ENCODE results near the gene CDH23. TPM values are rescaled to one million over a fixed set of nuclear protein-coding genes. Genes with fewer than 3 reads are reported as not detected.

CDH23 gene
- total RNA-seq, 1 experiment from 2014 or later, result 0.34 TPM

GRCh38 chr10:71457908-71458307 is 61.2 kb downstream of the CDH23 start:
- H3K4me3 Mint-ChIP-seq (ENCODE audit: unreplicated experiment), result no peak overlapping the region
- H3K27me3 Mint-ChIP-seq (ENCODE audit: insufficient read depth, unreplicated experiment), result peaks cover 25% of the 10 kb centered on the region
- Histone ChIP-seq H3K4me1 (no peaks in the 10 kb centered on the region), H3K36me3 (ENCODE audit: control insufficient read depth, insufficient read depth, low read length) (no peaks in the 10 kb centered on the region), H3K9me3 (no peaks in the 10 kb centered on the region), H3K4me3 (ENCODE audit: low read depth, low read length) (no peak overlapping the region), H3K27me3 (replicated peaks; ENCODE audit: control insufficient read depth, insufficient read depth, low read length) (peaks cover 3% of the 10 kb centered on the region; the same call in 1 of the 2 replicates)
- ChIA-PET CTCF (interaction anchor here (0.6 kb wide), 1 partner anchor 213 kb away, joined by 9 read pairs; no protein-coding TSS in a partner anchor), POLR2A (no interaction called here)
- DNase-seq, result no peak
- no peak overlapping the region for H3K27ac Mint-ChIP-seq (ENCODE audit: unreplicated experiment)
- TF ChIP-seq, protein P1, sequence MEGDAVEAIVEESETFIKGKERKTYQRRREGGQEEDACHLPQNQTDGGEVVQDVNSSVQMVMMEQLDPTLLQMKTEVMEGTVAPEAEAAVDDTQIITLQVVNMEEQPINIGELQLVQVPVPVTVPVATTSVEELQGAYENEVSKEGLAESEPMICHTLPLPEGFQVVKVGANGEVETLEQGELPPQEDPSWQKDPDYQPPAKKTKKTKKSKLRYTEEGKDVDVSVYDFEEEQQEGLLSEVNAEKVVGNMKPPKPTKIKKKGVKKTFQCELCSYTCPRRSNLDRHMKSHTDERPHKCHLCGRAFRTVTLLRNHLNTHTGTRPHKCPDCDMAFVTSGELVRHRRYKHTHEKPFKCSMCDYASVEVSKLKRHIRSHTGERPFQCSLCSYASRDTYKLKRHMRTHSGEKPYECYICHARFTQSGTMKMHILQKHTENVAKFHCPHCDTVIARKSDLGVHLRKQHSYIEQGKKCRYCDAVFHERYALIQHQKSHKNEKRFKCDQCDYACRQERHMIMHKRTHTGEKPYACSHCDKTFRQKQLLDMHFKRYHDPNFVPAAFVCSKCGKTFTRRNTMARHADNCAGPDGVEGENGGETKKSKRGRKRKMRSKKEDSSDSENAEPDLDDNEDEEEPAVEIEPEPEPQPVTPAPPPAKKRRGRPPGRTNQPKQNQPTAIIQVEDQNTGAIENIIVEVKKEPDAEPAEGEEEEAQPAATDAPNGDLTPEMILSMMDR (IDR thresholded peaks at IDR 0.05; ENCODE audit: insufficient read depth in 1 of 2, low read depth in 1 of 2, low read length in 1 of 2, severe bottlenecking in 1 of 2, unreplicated experiment in 1 of 2), result no peak
- intact Hi-C loops (cut with micrococcal nuclease; ENCODE audit: unreplicated experiment), result no loop called here
- H3K4me1 Mint-ChIP-seq (ENCODE audit: low read depth, unreplicated experiment), result no peaks in the 10 kb centered on the region
- no TSS peak for BruUV-seq (replicated peaks)
- H3K9me3 Mint-ChIP-seq (ENCODE audit: unreplicated experiment), result no peaks in the 10 kb centered on the region
- no peaks in the 10 kb centered on the region for H3K36me3 Mint-ChIP-seq (ENCODE audit: insufficient read depth, unreplicated experiment)

DNA sequence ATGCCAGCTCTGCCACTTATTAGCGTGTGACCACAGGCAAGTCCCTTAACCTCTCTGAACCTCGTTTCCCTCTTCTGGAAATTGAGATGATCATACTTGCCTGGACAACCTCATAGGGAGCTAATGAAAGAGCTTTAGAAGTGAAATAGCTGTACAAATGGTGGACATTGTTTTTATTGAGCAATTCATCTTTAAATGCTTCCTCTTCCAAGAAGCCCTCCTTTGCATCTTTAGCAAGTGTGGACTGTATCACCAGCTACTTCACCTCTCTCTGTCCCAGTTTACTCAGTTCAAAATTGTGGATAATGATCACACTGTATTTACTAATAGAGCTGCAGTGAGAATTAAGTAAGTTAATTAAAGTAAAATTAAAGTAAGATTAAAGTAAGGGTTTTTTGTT is 61.7 kb downstream of the CDH23 start:
- H3K27me3 ChIP-seq (replicated peaks; ENCODE audit: control insufficient read depth, insufficient read depth, low read length), result peaks cover 3% of the 10 kb centered on the region; the same call in 1 of the 2 replicates
- no peaks in the 10 kb centered on the region for H3K36me3 ChIP-seq (ENCODE audit: control insufficient read depth, insufficient read depth, low read length)
- no TSS peak for BruUV-seq (replicated peaks)
- Mint-ChIP-seq H3K27ac (ENCODE audit: unreplicated experiment) (no peak overlapping the region), H3K36me3 (ENCODE audit: insufficient read depth, unreplicated experiment) (no peaks in the 10 kb centered on the region), H3K4me1 (ENCODE audit: low read depth, unreplicated experiment) (no peaks in the 10 kb centered on the region), H3K9me3 (ENCODE audit: unreplicated experiment) (no peaks in the 10 kb centered on the region), H3K27me3 (ENCODE audit: insufficient read depth, unreplicated experiment) (peaks cover 22% of the 10 kb centered on the region), H3K4me3 (ENCODE audit: unreplicated experiment) (no peak overlapping the region)
- CTCF ChIA-PET, result interaction anchor here (0.6 kb wide), 1 partner anchor 26 kb away, joined by 3 read pairs; no protein-coding TSS in a partner anchor
- H3K9me3 ChIP-seq, result no peaks in the 10 kb centered on the region
- no peaks in the 10 kb centered on the region for H3K4me1 ChIP-seq
- H3K4me3 ChIP-seq (ENCODE audit: low read depth, low read length), result no peak overlapping the region
- TF ChIP-seq, protein P1 (IDR thresholded peaks at IDR 0.05; ENCODE audit: insufficient read depth in 1 of 2, low read depth in 1 of 2, low read length in 1 of 2, severe bottlenecking in 1 of 2, unreplicated experiment in 1 of 2), result no peak
- DNase-seq, result no peak
- POLR2A ChIA-PET, result no interaction called here
- intact Hi-C loops (cut with micrococcal nuclease; ENCODE audit: unreplicated experiment), result no loop called here

- no peak overlapping the region for H3K27ac Mint-ChIP-seq (ENCODE audit: unreplicated experiment)
- H3K36me3 Mint-ChIP-seq (ENCODE audit: insufficient read depth, unreplicated experiment), result no peaks in the 10 kb centered on the region
- H3K9me3 ChIP-seq, result no peaks in the 10 kb centered on the region
- peaks cover 18% of the 10 kb centered on the region for H3K27me3 Mint-ChIP-seq (ENCODE audit: insufficient read depth, unreplicated experiment)
- no peaks in the 10 kb centered on the region for H3K4me1 Mint-ChIP-seq (ENCODE audit: low read depth, unreplicated experiment)
- DNase-seq, result no peak
- POLR2A ChIA-PET, result no interaction called here
- H3K4me1 ChIP-seq, result no peaks in the 10 kb centered on the region
- H3K4me3 ChIP-seq (ENCODE audit: low read depth, low read length), result no peak overlapping the region
- TF ChIP-seq, protein P1 (IDR thresholded peaks at IDR 0.05; ENCODE audit: insufficient read depth in 1 of 2, low read depth in 1 of 2, low read length in 1 of 2, severe bottlenecking in 1 of 2, unreplicated experiment in 1 of 2), result no peak
- H3K9me3 Mint-ChIP-seq (ENCODE audit: unreplicated experiment), result no peaks in the 10 kb centered on the region
- H3K4me3 Mint-ChIP-seq (ENCODE audit: unreplicated experiment), result no peak overlapping the region
- CTCF ChIA-PET, result interaction anchor here (0.9 kb wide), 1 partner anchor 63 kb away, joined by 3 read pairs; the partner anchor contains the start of gene CDH23
- no TSS peak for BruUV-seq (replicated peaks)
- H3K36me3 ChIP-seq (ENCODE audit: control insufficient read depth, insufficient read depth, low read length), result no peaks in the 10 kb centered on the region
- intact Hi-C loops (cut with micrococcal nuclease; ENCODE audit: unreplicated experiment), result no loop called here
- H3K27me3 ChIP-seq (replicated peaks; ENCODE audit: control insufficient read depth, insufficient read depth, low read length), result peaks cover 3% of the 10 kb centered on the region; the same call in 1 of the 2 replicates
Measured at GRCh38 chr10:71459513-71459912, 62.8 kb downstream of the CDH23 start.

All from Caco-2 (cell line).